GM21619 (cell line): ENCODE data around the gene KLHL10.

ENCODE experiments used
- ATAC-seq: cut with Tn5 transposase; IDR thresholded peaks from one replicate; pipeline ENCODE4 v1.9.1; 2021; ENCODE audit not compliant: unreplicated experiment

The KLHL10 gene

GRCh38 chr17:41892021-41892376 lies 54.4 kb downstream of the KLHL10 start:
- no peak for ATAC-seq

- ATAC-seq, result no peak
Observed at GRCh38 chr17:41893384-41893783, 55.8 kb downstream of the KLHL10 start.

GRCh38 chr17:41894791-41895331 lies 57.2 kb downstream of the KLHL10 start:
- no peak for ATAC-seq

- no peak for ATAC-seq
Observed at GRCh38 chr17:41895617-41896016, 58.0 kb downstream of the KLHL10 start.

GRCh38 chr17:41896726-41897125 lies 59.1 kb downstream of the KLHL10 start:
- no peak for ATAC-seq
